Measurements from ENCODE around the gene PPM1G.

GRCh38 chr2:27408601-27409320 lies 630 bp downstream of the PPM1G start:
- TF ChIP-seq EZH2 (IDR thresholded peaks at IDR 0.05; ENCODE audit: insufficient read depth, poor library complexity, severe bottlenecking): no peak
- TF ChIP-seq EZH2phosphoT487 (IDR thresholded peaks at IDR 0.05; ENCODE audit: insufficient read depth, low read depth): no peak
